NOMO-1 treated with dmso at 0.1 percent for 144 hours (cell line): ENCODE measurements around the gene APOL2.
"Not testable (repeated sequence)": the region's sequence is repeated elsewhere in the genome, so short reads cannot be mapped to it uniquely, and the experiment has no call there.

Experiments
- DNase-seq: peaks from one replicate; lab custom pipeline; 2025; ENCODE audit not compliant: unreplicated experiment; lab: John Stamatoyannopoulos, UW

APOL2 gene

GRCh38 chr22:36201025-36201424, 38.3 kb downstream of the APOL2 start:
- DNase-seq, result not testable (repeated sequence)

GRCh38 chr22:36199001-36199551, 40.3 kb downstream of the APOL2 start:
- no peak for DNase-seq

- DNase-seq, result no peak
These were observed 40.8 kb downstream of the APOL2 start for GRCh38 chr22:36198536-36198935.

GRCh38 chr22:36197514-36198146, 41.7 kb downstream of the APOL2 start:
- DNase-seq, result no peak

GRCh38 chr22:36197065-36197440, 42.3 kb downstream of the APOL2 start:
- DNase-seq, result no peak

- no peak for DNase-seq
These were observed 42.9 kb downstream of the APOL2 start for GRCh38 chr22:36196254-36197064.

GRCh38 chr22:36194971-36195370, 44.4 kb downstream of the APOL2 start:
- DNase-seq, result no peak

- DNase-seq, result no peak
These were observed 44.9 kb downstream of the APOL2 start for GRCh38 chr22:36194385-36194784.

GRCh38 chr22:36193577-36193976, 45.8 kb downstream of the APOL2 start:
- DNase-seq, result no peak

GRCh38 chr22:36193171-36193570, 46.2 kb downstream of the APOL2 start:
- DNase-seq, result no peak

GRCh38 chr22:36192542-36192941, 46.8 kb downstream of the APOL2 start:
- DNase-seq, result no peak

- DNase-seq, result no peak
These were observed 48.1 kb downstream of the APOL2 start for GRCh38 chr22:36191106-36191836.

- DNase-seq, result not testable (repeated sequence)
These were observed 51.5 kb downstream of the APOL2 start for GRCh38 chr22:36187862-36188261.

- DNase-seq, result no peak
These were observed 53.3 kb downstream of the APOL2 start for GRCh38 chr22:36185828-36186624.

GRCh38 chr22:36184433-36185025, 54.8 kb downstream of the APOL2 start:
- no peak for DNase-seq

GRCh38 chr22:36183446-36183845, 55.9 kb downstream of the APOL2 start:
- DNase-seq, result no peak

- no peak for DNase-seq
These were observed 56.5 kb downstream of the APOL2 start for GRCh38 chr22:36182857-36183256.

GRCh38 chr22:36182056-36182455, 57.3 kb downstream of the APOL2 start:
- DNase-seq, result no peak

GRCh38 chr22:36180928-36181327, 58.4 kb downstream of the APOL2 start:
- no peak for DNase-seq
